Urinary bladder (tissue), 4 donors: ENCODE data around the gene ZFP1. TPM values are rescaled to one million over a fixed set of nuclear protein-coding genes. Genes with fewer than 3 reads are reported as not detected.
"Not testable (repeated sequence)": the region's sequence is repeated elsewhere in the genome, so short reads cannot be mapped to it uniquely, and the experiment has no call there.

Source experiments
- DNase-seq: peaks from one replicate; pipeline ENCODE4 v3.0.0-alpha.2; 2015; ENCODE audit errors: extremely low spot score
- H3K27ac ChIP-seq: one replicate; pipeline ENCODE4 v1.5.1; 2013; ENCODE audit warnings: low read depth, mild to moderate bottlenecking, moderate library complexity
- H3K36me3 ChIP-seq: one replicate; pipeline ENCODE4 v1.6.1; 2013; ENCODE audit warnings: mild to moderate bottlenecking, moderate library complexity; ENCODE audit not compliant: insufficient read depth
- H3K4me1 ChIP-seq: one replicate; pipeline ENCODE4 v1.6.1; 2013; ENCODE audit warnings: mild to moderate bottlenecking, moderate library complexity; ENCODE audit not compliant: insufficient read depth
- H3K4me3 ChIP-seq: one replicate; pipeline ENCODE4 v1.5.1; 2013; ENCODE audit warnings: low read depth, low read length
- WGBS: extraction: QIAGEN DNeasy Blood & Tissue Kit; methylation state at CpG from one replicate; pipeline ENCODE4 v1.1.7; 2013; 5-methylcytosine and 5-hydroxymethylcytosine counted together
- polyA plus RNA-seq: library from polyadenylated mRNA; stranded (reverse); fragments of 200-250 nt; gene quantifications from one replicate; pipeline ENCODE4 v1.2.3, GENCODE V29; 2013
- total RNA-seq: library from RNA; depleted of rRNA; stranded (reverse); fragments of >200 nt; gene quantifications from one replicate; pipeline ENCODE4 v1.2.3, GENCODE V29; 2014
- donor health status: healthy with polysubstance abuse.
- donor health status: healthy.

The ZFP1 gene
- total and polyA plus RNA-seq, 2 donors: 10.6 to 34.0 TPM

DNA sequence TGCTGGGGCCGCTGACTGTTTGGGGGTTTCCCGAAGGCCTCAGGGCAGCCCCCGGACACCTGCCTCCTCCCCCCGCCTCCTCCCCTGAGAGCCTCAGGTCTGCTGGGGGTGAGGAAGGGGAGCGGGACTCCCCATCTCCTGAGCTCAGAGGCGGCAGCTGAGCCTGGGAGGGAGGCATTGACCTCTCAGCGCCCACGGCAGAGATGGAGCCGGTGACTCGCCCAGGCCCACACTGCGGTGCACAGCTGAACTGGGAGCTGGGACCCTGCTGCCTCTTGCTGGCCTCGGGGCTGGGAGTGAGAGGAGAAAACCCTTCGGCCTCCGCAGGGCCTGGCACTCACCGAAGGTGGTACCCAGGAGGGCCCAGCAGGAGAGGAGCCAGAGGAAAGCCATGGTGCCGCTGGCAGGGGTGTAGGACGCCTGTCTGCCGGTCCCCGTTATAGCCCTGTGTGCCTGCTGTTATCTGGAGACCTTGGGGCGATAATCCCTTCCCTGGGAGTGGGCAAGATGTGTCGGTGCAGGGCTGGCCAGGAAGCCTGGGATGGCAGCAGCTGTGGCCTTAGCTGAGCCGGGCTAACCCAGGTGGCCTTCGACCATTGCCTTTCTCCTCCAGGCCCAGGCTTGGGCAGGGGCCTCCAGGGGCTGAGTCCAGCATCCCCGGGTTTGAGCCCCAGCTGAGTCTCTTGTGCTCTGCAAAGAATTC, 58.6 kb downstream of the ZFP1 start, which contains the start of gene CTRB2:
CTRB2 (minus strand) TSS at position 413 of the 703 bp plus-strand sequence; CDS start at position 393, 20 bp downstream.
- Histone ChIP-seq H3K4me3 (no peak within 1 kb of the TSS), H3K4me1 (no peaks in the 10 kb centered on the region), H3K27ac (no peak within 1 kb of the TSS), H3K36me3 (no peaks in the 10 kb centered on the region)
- 84% methylated on average over 24 of the region's 24 CpGs for WGBS
- DNase-seq: no peak

GRCh38 chr16:75207831-75208230, 59.5 kb downstream of the ZFP1 start:
- H3K4me3 ChIP-seq: no peak overlapping the region
- DNase-seq: no peak
- H3K27ac ChIP-seq: no peak overlapping the region
- no peaks in the 10 kb centered on the region for H3K4me1 ChIP-seq
- H3K36me3 ChIP-seq: no peaks in the 10 kb centered on the region
- WGBS: 92% methylated on average over 11 of the region's 11 CpGs

GRCh38 chr16:75208242-75208825, 60.0 kb downstream of the ZFP1 start:
- H3K36me3 ChIP-seq: no peaks in the 10 kb centered on the region
- H3K4me1 ChIP-seq: no peaks in the 10 kb centered on the region
- DNase-seq: no peak
- 80% methylated on average over 13 of the region's 13 CpGs for WGBS
- no peak overlapping the region for H3K4me3 ChIP-seq
- no peak overlapping the region for H3K27ac ChIP-seq

GRCh38 chr16:75208861-75209505, 60.7 kb downstream of the ZFP1 start:
- H3K36me3 ChIP-seq: no peaks in the 10 kb centered on the region
- no peak overlapping the region for H3K27ac ChIP-seq
- no peaks in the 10 kb centered on the region for H3K4me1 ChIP-seq
- no peak overlapping the region for H3K4me3 ChIP-seq
- no peak for DNase-seq
- 85% methylated on average over 27 of the region's 27 CpGs for WGBS

GRCh38 chr16:75209514-75209913, 61.2 kb downstream of the ZFP1 start:
- not testable (repeated sequence) for DNase-seq, H3K4me1 ChIP-seq, H3K4me3 ChIP-seq, H3K27ac ChIP-seq, H3K36me3 ChIP-seq
- 79% methylated on average over 7 of the region's 7 CpGs for WGBS

DNA sequence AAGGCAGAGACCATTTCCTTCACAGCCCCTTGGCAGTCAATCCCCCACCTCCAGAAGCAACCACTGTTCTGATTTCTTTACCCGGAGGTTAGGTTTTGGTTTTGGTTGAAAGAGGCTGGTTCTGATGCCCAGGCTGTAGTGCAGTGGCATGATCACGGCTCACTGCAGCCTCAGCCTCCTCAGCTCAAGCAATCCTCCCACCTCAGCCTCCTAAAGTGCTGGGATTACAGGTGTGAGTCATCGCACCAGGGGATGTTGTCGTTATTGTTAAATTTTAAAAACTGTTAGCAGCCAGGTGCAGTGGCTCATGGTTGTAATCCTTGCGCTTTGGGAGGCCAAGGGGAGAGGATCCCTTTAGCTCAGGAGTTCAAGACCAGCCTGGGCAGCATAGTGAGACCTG, 61.6 kb downstream of the ZFP1 start:
- H3K4me1 ChIP-seq: no peaks in the 10 kb centered on the region
- no peaks in the 10 kb centered on the region for H3K36me3 ChIP-seq
- WGBS: 88% methylated on average over 5 of the region's 5 CpGs
- H3K27ac ChIP-seq: no peak overlapping the region
- no peak for DNase-seq
- H3K4me3 ChIP-seq: no peak overlapping the region

- not testable (repeated sequence) for H3K36me3 ChIP-seq, H3K27ac ChIP-seq, H3K4me1 ChIP-seq, H3K4me3 ChIP-seq, DNase-seq
- WGBS: 86% methylated on average over 10 of the region's 10 CpGs
These were observed 63.0 kb downstream of the ZFP1 start for GRCh38 chr16:75211286-75211685.

DNA sequence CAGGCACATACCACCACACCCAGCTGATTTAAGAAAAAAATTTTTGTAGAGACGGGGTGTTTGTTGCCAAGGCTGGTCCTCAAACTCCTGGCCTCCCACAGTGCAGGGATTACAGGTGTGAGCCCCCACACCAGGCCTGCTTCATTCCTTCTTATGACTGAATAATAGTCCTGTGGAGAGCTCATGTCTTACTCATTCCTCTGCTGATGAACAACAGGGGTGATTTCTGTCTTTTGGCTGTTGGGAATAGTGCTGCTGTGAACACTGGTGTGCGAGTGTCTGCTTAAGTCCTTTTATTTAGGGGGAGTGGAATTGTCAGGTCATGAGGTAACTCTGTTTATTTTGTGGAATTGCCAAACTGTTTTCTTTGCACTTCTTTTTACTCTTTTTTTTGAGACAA, 67.8 kb downstream of the ZFP1 start:
- 80% methylated on average over 2 of the region's 2 CpGs for WGBS
- H3K36me3 ChIP-seq: no peaks in the 10 kb centered on the region
- H3K27ac ChIP-seq: no peak overlapping the region

DNA sequence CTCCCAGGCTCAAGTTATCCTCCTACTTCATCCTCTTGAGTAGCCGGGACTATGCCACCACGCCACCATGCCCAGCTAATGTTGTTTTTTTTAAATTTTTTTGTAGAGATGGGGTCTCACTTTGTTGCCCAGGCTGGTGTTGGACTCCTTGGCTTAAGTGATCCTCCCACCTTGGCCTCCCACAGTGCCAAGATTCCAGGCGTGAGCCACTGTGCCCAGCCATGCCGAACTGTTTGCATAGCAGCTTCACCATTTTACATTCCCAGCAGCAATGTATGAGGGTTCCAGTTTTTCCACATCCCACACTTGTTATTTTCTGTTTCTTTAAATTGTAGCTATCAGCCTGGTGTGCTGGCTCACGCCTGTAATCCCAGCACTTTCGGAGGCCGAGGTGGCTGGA, 68.3 kb downstream of the ZFP1 start:
- Histone ChIP-seq H3K36me3 (no peaks in the 10 kb centered on the region), H3K4me1 (no peaks in the 10 kb centered on the region), H3K27ac (no peak overlapping the region), H3K4me3 (no peak overlapping the region)
- WGBS: 84% methylated on average over 7 of the region's 7 CpGs
- no peak for DNase-seq

More for the DNA sequence above, 67.8 kb downstream of the ZFP1 start:
- no peak for DNase-seq
- H3K4me1 ChIP-seq: no peaks in the 10 kb centered on the region
- H3K4me3 ChIP-seq: no peak overlapping the region

GRCh38 chr16:75217389-75217851, 69.1 kb downstream of the ZFP1 start:
- 91% methylated on average over 11 of the region's 11 CpGs for WGBS
- H3K27ac ChIP-seq: no peak overlapping the region
- H3K4me3 ChIP-seq: no peak overlapping the region
- DNase-seq: no peak
- H3K4me1 ChIP-seq: no peaks in the 10 kb centered on the region
- no peaks in the 10 kb centered on the region for H3K36me3 ChIP-seq

- 83% methylated on average over 19 of the region's 19 CpGs for WGBS
- Histone ChIP-seq H3K36me3 (no peaks in the 10 kb centered on the region), H3K4me1 (no peaks in the 10 kb centered on the region), H3K4me3 (no peak within 1 kb of the TSS), H3K27ac (no peak within 1 kb of the TSS)
- DNase-seq: no peak
These were observed 70.1 kb downstream of the ZFP1 start, which contains the start of gene CTRB1 for GRCh38 chr16:75218256-75219076. CTRB1 (plus strand) TSS chr16:75218988; CDS start chr16:75219008, 20 bp downstream.

DNA sequence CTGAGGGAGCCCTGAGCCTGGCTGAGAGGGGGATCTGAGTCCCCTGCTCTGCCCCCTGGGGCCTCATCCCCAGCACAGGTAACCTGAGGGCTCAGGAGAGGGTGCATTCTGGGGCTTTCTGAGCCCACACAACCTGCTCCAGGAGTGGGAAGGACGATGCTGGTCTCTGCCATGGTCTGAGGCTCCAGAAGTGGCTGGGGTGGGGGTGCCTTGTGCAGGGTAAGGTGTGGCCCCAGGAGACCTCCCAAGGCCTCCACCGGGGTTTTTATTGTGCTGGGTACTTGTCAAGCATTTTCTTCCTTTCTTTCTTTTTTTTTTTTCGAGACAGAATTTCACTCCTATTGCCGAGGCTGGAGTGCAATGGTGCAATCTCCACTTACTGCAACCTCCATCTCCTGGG, 70.8 kb downstream of the ZFP1 start:
- Histone ChIP-seq H3K4me1 (no peaks in the 10 kb centered on the region), H3K27ac (no peak overlapping the region), H3K36me3 (no peaks in the 10 kb centered on the region), H3K4me3 (no peak overlapping the region)
- DNase-seq: no peak
- 81% methylated on average over 4 of the region's 4 CpGs for WGBS

DNA sequence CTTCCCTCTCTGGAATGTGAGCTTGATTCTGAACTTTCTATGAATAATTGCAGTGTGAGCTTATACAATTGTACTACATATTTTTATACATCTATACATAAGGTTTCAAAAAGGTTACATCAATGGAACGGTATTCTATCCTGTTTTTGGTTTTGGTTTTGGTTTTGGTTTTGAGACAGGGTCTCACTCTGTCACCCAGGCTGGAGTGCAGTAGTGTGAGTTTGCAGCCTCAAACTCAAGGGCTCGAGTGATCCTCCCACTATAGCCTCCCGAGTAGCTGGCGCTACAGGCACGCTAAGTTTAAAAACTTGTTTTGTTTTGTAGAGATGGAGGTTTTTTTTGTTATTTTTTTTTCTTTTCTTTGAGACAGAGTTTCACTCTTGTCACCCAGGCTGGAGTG, 71.5 kb downstream of the ZFP1 start:
- no peaks in the 10 kb centered on the region for H3K4me1 ChIP-seq
- H3K4me3 ChIP-seq: no peak overlapping the region
- no peak for DNase-seq
- no peak overlapping the region for H3K27ac ChIP-seq
- WGBS: 78% methylated on average over 5 of the region's 5 CpGs
- no peaks in the 10 kb centered on the region for H3K36me3 ChIP-seq
